Measurements from ENCODE around the gene BBS9. TPM values are rescaled to one million over a fixed set of nuclear protein-coding genes. Genes with fewer than 3 reads are reported as not detected.

The BBS9 gene
- total and polyA plus RNA-seq, 2 of the 4 experiments (the other 2 are of a cell fraction), result 7.9 to 9.5 TPM

- Histone ChIP-seq H3K9me1 (ENCODE audit: insufficient read depth, low read length) (no peaks in the 10 kb centered on the region), H2AK5ac (ENCODE audit: low read depth, low read length) (no peak overlapping the region), H3K27me3 (ENCODE audit: control insufficient read depth, insufficient read depth, low read length) (no peaks in the 10 kb centered on the region), H4K8ac (ENCODE audit: low read depth in 2 of 2, low read length in 2 of 2) (no peak overlapping the region), H2AFZ (replicated peaks; ENCODE audit: low read length, poor library complexity) (no peak overlapping the region), H2BK15ac (ENCODE audit: low read depth, low read length) (no peak overlapping the region), H3K56ac (ENCODE audit: extremely low read depth, insufficient read depth, low read length) (no peak overlapping the region), H4K20me1 (ENCODE audit: insufficient read depth, low read length) (no peaks in the 10 kb centered on the region), H3K4me2 (ENCODE audit: low read depth, low read length) (no peak overlapping the region), H2BK20ac (ENCODE audit: low read depth, low read length) (no peak overlapping the region), H3K14ac (replicated peaks; ENCODE audit: low read depth, low read length) (no peak overlapping the region), H2BK120ac (ENCODE audit: low read depth, low read length) (no peak overlapping the region), H2AK9ac (replicated peaks; ENCODE audit: low read depth, low read length, poor library complexity) (no peak overlapping the region), H4K5ac (ENCODE audit: low read depth, low read length) (no peak overlapping the region), H4K91ac (ENCODE audit: insufficient read depth, low read depth, low read length) (no peak overlapping the region), H3K23ac (ENCODE audit: low read depth, low read length) (no peak overlapping the region), H3K36me3 (ENCODE audit: control insufficient read depth, insufficient read depth, low read length) (no peaks in the 10 kb centered on the region), H3K9ac (ENCODE audit: low read depth, low read length) (no peak overlapping the region), H3K79me1 (ENCODE audit: low read depth in 1 of 2, low read length in 2 of 2) (no peaks in the 10 kb centered on the region; a peak in 1 of 4 replicates), H3K4me1 (ENCODE audit: control insufficient read depth, insufficient read depth, low read length) (no peaks in the 10 kb centered on the region), H3K4me3 (ENCODE audit: insufficient read depth, low read depth, low read length) (no peak overlapping the region), H3K4ac (ENCODE audit: low read depth, low read length) (no peak overlapping the region), H2BK5ac (ENCODE audit: low read depth, low read length, poor library complexity, severe bottlenecking) (no peak overlapping the region), H3K27ac (ENCODE audit: insufficient read depth, low read length) (no peak overlapping the region), H3K9me3 (ENCODE audit: control insufficient read depth, insufficient read depth, low read length) (peaks cover 5% of the 10 kb centered on the region), H3K18ac (ENCODE audit: low read depth, low read length) (no peak overlapping the region)
- TF ChIP-seq SMC3 (IDR thresholded peaks at IDR 0.05; ENCODE audit: low read depth, low read length), result no peak
- TF ChIP-seq RCOR1 (IDR thresholded peaks at IDR 0.05; ENCODE audit: insufficient replicate concordance, low read length), result no peak
- no peak for TF ChIP-seq MAZ (IDR thresholded peaks at IDR 0.05; ENCODE audit: borderline replicate concordance, low read depth, low read length)
- dilution Hi-C loops (cut with HindIII; ENCODE audit: low sequenced_read_pairs, unreplicated experiment) (no loop called here), in situ Hi-C loops (cut with MboI; ENCODE audit: low sequenced_read_pairs) (no loop called here), intact Hi-C loops (cut with micrococcal nuclease) (no loop called here)
- WGBS, 2 experiments (ENCODE audit: extremely low coverage in 2 of 2, insufficient read length in 1 of 2), result no CpG with 5 or more reads among the region's 1 CpG
- ChIA-PET CTCF (no interaction called here), POLR2A (ENCODE audit: unreplicated experiment) (no interaction called here)
- BruUV-seq (replicated peaks), result no TSS peak
- ATAC-seq (ENCODE audit: low read depth), result no peak
- DNase-seq, result no peak
These were observed 86.6 kb downstream of the BBS9 start for GRCh38 chr7:33215992-33216391.
